ENCODE data around the gene RAB3IL1. TPM values are rescaled to one million over a fixed set of nuclear protein-coding genes. Genes with fewer than 3 reads are reported as not detected.

RAB3IL1 gene
- total and polyA plus RNA-seq, 2 of the 13 experiments (the other 11 are each of a cell fraction or from before 2014, with no cell fraction given), result 1.2 to 2.0 TPM

DNA sequence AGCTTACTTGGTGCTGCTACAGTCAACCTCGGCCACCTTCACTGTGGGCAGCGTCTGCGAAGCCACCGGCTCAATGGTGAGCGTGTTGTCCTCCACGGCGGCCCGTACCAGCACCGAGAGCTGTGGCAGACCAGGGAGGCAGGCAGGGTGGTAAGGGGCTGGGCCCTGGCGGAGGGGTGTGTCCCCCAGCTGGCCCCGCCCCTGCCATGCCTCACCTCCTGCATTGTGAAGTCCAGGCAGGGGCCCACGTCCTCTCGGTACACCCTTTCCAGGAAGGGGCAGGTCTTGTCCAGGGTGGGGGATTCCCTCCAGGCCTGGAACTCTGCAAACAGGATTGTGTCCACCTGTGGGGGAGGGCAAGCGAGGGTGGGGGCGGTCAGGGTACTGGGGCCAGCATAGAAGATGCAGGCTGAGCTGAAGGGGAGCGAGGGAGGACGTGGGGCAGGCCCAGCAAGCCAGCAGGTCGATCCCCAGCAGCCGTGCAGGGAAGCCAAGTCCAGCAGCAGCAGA, 12.8 kb downstream of the RAB3IL1 start (continued):
- TF ChIP-seq MBD4 (IDR thresholded peaks at IDR 0.05; ENCODE audit: borderline replicate concordance, low read length), result no peak
- TF ChIP-seq PLRG1 (conservative IDR thresholded peaks at IDR 0.05), result no peak
- peak; percentile 25; the same call in 1 of the 2 replicates for TF ChIP-seq MED1 (CRISPR knock-in tag; IDR thresholded peaks at IDR 0.05)
- no peak for TF ChIP-seq ZNF460 (CRISPR knock-in tag; IDR thresholded peaks at IDR 0.05; ENCODE audit: borderline replicate concordance)
- TF ChIP-seq, protein P1, sequence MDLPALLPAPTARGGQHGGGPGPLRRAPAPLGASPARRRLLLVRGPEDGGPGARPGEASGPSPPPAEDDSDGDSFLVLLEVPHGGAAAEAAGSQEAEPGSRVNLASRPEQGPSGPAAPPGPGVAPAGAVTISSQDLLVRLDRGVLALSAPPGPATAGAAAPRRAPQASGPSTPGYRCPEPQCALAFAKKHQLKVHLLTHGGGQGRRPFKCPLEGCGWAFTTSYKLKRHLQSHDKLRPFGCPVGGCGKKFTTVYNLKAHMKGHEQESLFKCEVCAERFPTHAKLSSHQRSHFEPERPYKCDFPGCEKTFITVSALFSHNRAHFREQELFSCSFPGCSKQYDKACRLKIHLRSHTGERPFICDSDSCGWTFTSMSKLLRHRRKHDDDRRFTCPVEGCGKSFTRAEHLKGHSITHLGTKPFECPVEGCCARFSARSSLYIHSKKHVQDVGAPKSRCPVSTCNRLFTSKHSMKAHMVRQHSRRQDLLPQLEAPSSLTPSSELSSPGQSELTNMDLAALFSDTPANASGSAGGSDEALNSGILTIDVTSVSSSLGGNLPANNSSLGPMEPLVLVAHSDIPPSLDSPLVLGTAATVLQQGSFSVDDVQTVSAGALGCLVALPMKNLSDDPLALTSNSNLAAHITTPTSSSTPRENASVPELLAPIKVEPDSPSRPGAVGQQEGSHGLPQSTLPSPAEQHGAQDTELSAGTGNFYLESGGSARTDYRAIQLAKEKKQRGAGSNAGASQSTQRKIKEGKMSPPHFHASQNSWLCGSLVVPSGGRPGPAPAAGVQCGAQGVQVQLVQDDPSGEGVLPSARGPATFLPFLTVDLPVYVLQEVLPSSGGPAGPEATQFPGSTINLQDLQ (CRISPR knock-in tag; IDR thresholded peaks at IDR 0.05), result no peak
- peak; percentile 37; the same call in 1 of the 2 replicates for TF ChIP-seq POLR2AphosphoS5 (IDR thresholded peaks at IDR 0.05; ENCODE audit: low read depth, low read length)
- peak; percentile 87 for TF ChIP-seq ZFX (CRISPR knock-in tag; IDR thresholded peaks at IDR 0.05; ENCODE audit: low read depth)
- TF ChIP-seq ZNF431 (CRISPR knock-in tag; IDR thresholded peaks at IDR 0.05; ENCODE audit: borderline replicate concordance, low read depth), result no peak
- peak; percentile 79 for TF ChIP-seq ZNF350 (CRISPR knock-in tag; IDR thresholded peaks at IDR 0.05; ENCODE audit: borderline replicate concordance, low read depth)
- no peak for TF ChIP-seq TP53 (CRISPR knock-in tag; conservative IDR thresholded peaks at IDR 0.05)
- no peak for TF ChIP-seq CEBPB (IDR thresholded peaks at IDR 0.05; ENCODE audit: borderline replicate concordance, low read depth, low read length)
- no peak for TF ChIP-seq HOXA3 (CRISPR knock-in tag; IDR thresholded peaks at IDR 0.05)
- no peak for TF ChIP-seq MTA3 (CRISPR knock-in tag; IDR thresholded peaks at IDR 0.05)
- TF ChIP-seq, protein P2, sequence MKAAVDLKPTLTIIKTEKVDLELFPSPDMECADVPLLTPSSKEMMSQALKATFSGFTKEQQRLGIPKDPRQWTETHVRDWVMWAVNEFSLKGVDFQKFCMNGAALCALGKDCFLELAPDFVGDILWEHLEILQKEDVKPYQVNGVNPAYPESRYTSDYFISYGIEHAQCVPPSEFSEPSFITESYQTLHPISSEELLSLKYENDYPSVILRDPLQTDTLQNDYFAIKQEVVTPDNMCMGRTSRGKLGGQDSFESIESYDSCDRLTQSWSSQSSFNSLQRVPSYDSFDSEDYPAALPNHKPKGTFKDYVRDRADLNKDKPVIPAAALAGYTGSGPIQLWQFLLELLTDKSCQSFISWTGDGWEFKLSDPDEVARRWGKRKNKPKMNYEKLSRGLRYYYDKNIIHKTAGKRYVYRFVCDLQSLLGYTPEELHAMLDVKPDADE (CRISPR knock-in tag; IDR thresholded peaks at IDR 0.05), result no peak
- no peak for TF ChIP-seq ZSCAN30 (CRISPR knock-in tag; IDR thresholded peaks at IDR 0.05)
- peak; percentile 40; the same call in 1 of the 2 replicates for TF ChIP-seq POLR2G (IDR thresholded peaks at IDR 0.05; ENCODE audit: low read depth, low read length)
- TF ChIP-seq ZNF570 (CRISPR knock-in tag; IDR thresholded peaks at IDR 0.05; ENCODE audit: borderline replicate concordance), result no peak
- TF ChIP-seq ZNF33A (CRISPR knock-in tag; IDR thresholded peaks at IDR 0.05; ENCODE audit: borderline replicate concordance), result no peak
- TF ChIP-seq FOXO1 (CRISPR knock-in tag; IDR thresholded peaks at IDR 0.05), result no peak
- no peak for TF ChIP-seq FOXK1 (CRISPR knock-in tag; IDR thresholded peaks at IDR 0.05; ENCODE audit: borderline replicate concordance, low read depth)
- TF ChIP-seq NR2F6 (IDR thresholded peaks at IDR 0.05), result no peak
- TF ChIP-seq NR2F6 (CRISPR knock-in tag; IDR thresholded peaks at IDR 0.05), result no peak
- TF ChIP-seq, protein P3, sequence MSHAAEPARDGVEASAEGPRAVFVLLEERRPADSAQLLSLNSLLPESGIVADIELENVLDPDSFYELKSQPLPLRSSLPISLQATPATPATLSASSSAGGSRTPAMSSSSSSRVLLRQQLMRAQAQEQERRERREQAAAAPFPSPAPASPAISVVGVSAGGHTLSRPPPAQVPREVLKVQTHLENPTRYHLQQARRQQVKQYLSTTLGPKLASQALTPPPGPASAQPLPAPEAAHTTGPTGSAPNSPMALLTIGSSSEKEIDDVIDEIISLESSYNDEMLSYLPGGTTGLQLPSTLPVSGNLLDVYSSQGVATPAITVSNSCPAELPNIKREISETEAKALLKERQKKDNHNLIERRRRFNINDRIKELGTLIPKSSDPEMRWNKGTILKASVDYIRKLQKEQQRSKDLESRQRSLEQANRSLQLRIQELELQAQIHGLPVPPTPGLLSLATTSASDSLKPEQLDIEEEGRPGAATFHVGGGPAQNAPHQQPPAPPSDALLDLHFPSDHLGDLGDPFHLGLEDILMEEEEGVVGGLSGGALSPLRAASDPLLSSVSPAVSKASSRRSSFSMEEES (CRISPR knock-in tag; IDR thresholded peaks at IDR 0.05), result no peak
- peak; percentile 22; the same call in 1 of the 2 replicates for TF ChIP-seq ETV5 (CRISPR knock-in tag; IDR thresholded peaks at IDR 0.05; ENCODE audit: borderline replicate concordance)
- TF ChIP-seq ZNF605 (CRISPR knock-in tag; IDR thresholded peaks at IDR 0.05), result 0 out of 2 replicates have a peak, but pooled peaks have one; percentile 42
- TF ChIP-seq, protein P4, sequence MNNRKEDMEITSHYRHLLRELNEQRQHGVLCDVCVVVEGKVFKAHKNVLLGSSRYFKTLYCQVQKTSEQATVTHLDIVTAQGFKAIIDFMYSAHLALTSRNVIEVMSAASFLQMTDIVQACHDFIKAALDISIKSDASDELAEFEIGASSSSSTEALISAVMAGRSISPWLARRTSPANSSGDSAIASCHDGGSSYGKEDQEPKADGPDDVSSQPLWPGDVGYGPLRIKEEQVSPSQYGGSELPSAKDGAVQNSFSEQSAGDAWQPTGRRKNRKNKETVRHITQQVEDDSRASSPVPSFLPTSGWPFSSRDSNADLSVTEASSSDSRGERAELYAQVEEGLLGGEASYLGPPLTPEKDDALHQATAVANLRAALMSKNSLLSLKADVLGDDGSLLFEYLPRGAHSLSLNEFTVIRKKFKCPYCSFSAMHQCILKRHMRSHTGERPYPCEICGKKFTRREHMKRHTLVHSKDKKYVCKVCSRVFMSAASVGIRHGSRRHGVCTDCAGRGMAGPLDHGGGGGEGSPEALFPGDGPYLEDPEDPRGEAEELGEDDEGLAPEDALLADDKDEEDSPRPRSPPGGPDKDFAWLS (CRISPR knock-in tag; IDR thresholded peaks at IDR 0.05; ENCODE audit: borderline replicate concordance), result no peak
